ENCODE measurements around the gene METAP1D.

METAP1D gene

GRCh38 chr2:172091761-172092566, 92.2 kb downstream of the METAP1D start:
- no peak for DNase-seq (ENCODE audit: low spot score)

GRCh38 chr2:172092716-172093415, 93.1 kb downstream of the METAP1D start:
- DNase-seq (ENCODE audit: low spot score) = no peak

- no peak for DNase-seq (ENCODE audit: low spot score)
These were observed 93.9 kb downstream of the METAP1D start for GRCh38 chr2:172093416-172094293.

- no peak for DNase-seq (ENCODE audit: low spot score)
These were observed 94.8 kb downstream of the METAP1D start for GRCh38 chr2:172094294-172095145.

- no peak for DNase-seq (ENCODE audit: low spot score)
These were observed 95.6 kb downstream of the METAP1D start for GRCh38 chr2:172095146-172095904.

- no peak for DNase-seq (ENCODE audit: low spot score)
These were observed 96.3 kb downstream of the METAP1D start for GRCh38 chr2:172095905-172096625.

GRCh38 chr2:172096626-172097547, 97.1 kb downstream of the METAP1D start:
- DNase-seq (ENCODE audit: low spot score) = no peak

GRCh38 chr2:172097557-172098131, 97.9 kb downstream of the METAP1D start:
- DNase-seq (ENCODE audit: low spot score) = no peak

- DNase-seq (ENCODE audit: low spot score) = no peak
These were observed 98.5 kb downstream of the METAP1D start for GRCh38 chr2:172098287-172098649.

- no peak for DNase-seq (ENCODE audit: low spot score)
These were observed 99.1 kb downstream of the METAP1D start for GRCh38 chr2:172098650-172099471.

- no peak for DNase-seq (ENCODE audit: low spot score)
These were observed 99.8 kb downstream of the METAP1D start for GRCh38 chr2:172099472-172100079.

GRCh38 chr2:172100080-172100934, 100.6 kb downstream of the METAP1D start:
- DNase-seq (ENCODE audit: low spot score) = no peak

- no peak for DNase-seq (ENCODE audit: low spot score)
These were observed 101.4 kb downstream of the METAP1D start for GRCh38 chr2:172100935-172101820.

GRCh38 chr2:172101821-172102390, 102.2 kb downstream of the METAP1D start:
- DNase-seq (ENCODE audit: low spot score) = no peak

All from putamen (tissue), 1 donor.